NB4 (cell line): ENCODE measurements around the gene H1-8.

Experiments used
- MAX ChIP-seq: IDR thresholded peaks from 2 replicates; pipeline ENCODE4 v1.6.1; 2011; ENCODE audit warnings: low read depth, low read length
- MYC ChIP-seq: IDR thresholded peaks from 2 replicates; pipeline ENCODE4 v1.6.1; 2011; ENCODE audit warnings: low read depth, low read length
- POLR2A ChIP-seq: IDR thresholded peaks from 2 replicates; pipeline ENCODE4 v1.6.1; 2011; ENCODE audit warnings: mild to moderate bottlenecking; ENCODE audit not compliant: insufficient read length; ENCODE audit errors: extremely low read depth
- TF ChIP-seq, protein P1 (sequence below): IDR thresholded peaks from one replicate; pipeline ENCODE4 v1.5.1; 2012; ENCODE audit warnings: low read depth, low read length

DNA sequence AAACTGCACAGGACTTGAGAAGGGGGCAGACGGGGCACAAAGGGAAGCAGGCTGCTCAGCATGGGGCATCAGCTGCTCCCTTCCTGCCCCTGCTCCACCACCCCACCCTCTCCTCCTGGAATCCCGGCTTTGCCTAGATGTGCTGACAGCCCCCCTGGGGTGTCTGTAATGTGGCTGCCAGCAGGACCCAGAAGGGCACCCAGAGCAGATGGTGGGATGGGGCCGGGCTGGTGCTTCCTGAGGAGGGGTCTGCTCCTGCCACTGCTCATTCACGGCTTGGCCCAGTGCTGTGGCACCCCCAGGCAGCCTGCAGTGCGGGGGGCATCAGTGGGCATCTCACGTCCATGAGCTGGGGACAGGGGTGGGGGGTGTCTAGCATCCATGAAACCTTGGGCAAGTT, 10.2 kb downstream of the H1-8 start:
- TF ChIP-seq, protein P1, sequence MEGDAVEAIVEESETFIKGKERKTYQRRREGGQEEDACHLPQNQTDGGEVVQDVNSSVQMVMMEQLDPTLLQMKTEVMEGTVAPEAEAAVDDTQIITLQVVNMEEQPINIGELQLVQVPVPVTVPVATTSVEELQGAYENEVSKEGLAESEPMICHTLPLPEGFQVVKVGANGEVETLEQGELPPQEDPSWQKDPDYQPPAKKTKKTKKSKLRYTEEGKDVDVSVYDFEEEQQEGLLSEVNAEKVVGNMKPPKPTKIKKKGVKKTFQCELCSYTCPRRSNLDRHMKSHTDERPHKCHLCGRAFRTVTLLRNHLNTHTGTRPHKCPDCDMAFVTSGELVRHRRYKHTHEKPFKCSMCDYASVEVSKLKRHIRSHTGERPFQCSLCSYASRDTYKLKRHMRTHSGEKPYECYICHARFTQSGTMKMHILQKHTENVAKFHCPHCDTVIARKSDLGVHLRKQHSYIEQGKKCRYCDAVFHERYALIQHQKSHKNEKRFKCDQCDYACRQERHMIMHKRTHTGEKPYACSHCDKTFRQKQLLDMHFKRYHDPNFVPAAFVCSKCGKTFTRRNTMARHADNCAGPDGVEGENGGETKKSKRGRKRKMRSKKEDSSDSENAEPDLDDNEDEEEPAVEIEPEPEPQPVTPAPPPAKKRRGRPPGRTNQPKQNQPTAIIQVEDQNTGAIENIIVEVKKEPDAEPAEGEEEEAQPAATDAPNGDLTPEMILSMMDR, result no peak
- TF ChIP-seq MAX, result no peak
- no peak for TF ChIP-seq POLR2A
- no peak for TF ChIP-seq MYC
